ELR (cell line): ENCODE measurements around the gene SIGLEC10.
"Not testable (repeated sequence)": the region's sequence is repeated elsewhere in the genome, so short reads cannot be mapped to it uniquely, and the experiment has no call there.

Experiments
- DNase-seq: peaks from one replicate; pipeline ENCODE4 v3.0.0-alpha.2; 2015; ENCODE audit warnings: low read depth

SIGLEC10 gene

DNA sequence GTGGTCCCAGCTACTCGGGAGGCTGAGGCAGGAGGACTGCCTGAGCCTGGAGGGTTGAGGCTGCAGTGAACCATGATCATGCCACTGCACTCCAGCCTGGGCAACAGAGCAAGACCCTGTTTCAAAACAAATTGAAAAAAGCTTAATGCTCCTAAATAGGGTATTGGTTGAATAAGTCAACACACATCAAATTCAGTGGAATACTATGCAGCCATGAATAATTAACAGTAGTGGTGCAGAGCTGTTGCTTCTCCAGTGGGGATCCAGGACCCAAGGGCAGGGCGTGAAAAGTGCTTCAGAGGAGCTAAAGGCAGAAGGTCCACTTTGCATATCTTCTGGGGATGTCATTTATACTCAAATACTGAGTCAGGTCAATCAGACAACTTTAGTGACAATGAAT, 22.6 kb upstream of the SIGLEC10 start:
- DNase-seq, result no peak

- peak; percentile 31 for DNase-seq
These were observed 21.6 kb upstream of the SIGLEC10 start for GRCh38 chr19:51439021-51439465.

GRCh38 chr19:51434456-51434855, 17.0 kb upstream of the SIGLEC10 start:
- DNase-seq, result no peak

- no peak for DNase-seq
These were observed 15.6 kb upstream of the SIGLEC10 start for GRCh38 chr19:51433043-51433442.

DNA sequence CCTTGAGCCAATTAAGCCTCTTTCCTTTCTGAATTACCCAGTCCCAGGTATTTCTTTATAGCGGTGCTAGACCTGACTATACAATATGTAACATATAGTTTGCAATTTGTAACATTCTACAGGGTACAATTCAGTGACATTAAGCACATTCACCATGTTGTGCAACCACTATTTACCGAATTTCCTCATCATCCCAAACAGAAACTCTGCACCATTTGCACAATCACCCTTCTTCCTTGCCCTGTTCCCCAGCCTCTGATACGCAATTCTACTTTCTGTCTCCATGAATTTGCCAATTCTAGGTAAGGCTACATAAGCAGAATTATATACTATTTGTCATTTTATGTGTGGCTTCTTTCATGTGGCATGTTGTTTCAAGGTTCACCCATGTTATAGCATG, 13.7 kb upstream of the SIGLEC10 start:
- no peak for DNase-seq

DNA sequence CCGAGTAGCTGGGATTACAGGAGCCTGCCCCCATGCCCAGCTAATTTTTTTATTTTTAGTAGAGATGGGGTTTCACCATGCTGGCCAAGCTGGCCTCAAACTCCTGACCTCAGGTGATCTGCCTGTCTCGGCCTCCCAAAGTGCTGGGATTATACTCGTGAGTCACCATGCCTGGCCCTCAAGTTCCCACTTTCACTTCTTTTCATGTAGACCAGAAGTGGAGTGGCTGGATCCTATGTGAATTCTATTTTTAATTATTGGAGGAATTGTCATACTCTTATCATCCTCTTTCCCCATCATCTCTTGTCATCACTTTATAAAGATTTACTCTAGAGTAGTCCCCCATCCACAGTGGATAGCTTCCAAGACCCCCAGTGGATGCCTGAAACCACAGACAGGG, 12.8 kb upstream of the SIGLEC10 start:
- DNase-seq, result no peak

DNA sequence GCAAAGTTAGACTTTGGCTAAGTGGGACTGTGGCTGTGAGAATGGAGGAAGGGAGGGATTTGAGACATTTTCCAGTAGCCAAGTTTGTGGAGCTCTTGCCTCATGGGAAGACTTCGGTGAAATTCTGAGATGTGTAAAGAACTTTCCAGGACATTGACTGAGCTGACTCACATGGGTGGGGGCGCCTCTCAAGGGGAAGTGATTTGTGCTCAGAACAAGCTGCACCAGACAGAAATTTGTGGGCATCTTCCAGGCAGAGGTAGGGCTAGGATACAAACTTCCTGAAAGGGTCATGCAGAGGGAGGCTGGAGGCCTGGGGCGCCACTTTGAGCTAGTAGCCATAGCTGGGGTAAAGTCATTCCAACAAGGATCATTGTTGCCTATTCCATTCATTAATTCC, 9.8 kb upstream of the SIGLEC10 start:
- DNase-seq, result no peak

GRCh38 chr19:51422053-51422448, 4.6 kb upstream of the SIGLEC10 start:
- peak; percentile 83 for DNase-seq

- no peak for DNase-seq
These were observed 4.0 kb upstream of the SIGLEC10 start for GRCh38 chr19:51421229-51422052.

DNA sequence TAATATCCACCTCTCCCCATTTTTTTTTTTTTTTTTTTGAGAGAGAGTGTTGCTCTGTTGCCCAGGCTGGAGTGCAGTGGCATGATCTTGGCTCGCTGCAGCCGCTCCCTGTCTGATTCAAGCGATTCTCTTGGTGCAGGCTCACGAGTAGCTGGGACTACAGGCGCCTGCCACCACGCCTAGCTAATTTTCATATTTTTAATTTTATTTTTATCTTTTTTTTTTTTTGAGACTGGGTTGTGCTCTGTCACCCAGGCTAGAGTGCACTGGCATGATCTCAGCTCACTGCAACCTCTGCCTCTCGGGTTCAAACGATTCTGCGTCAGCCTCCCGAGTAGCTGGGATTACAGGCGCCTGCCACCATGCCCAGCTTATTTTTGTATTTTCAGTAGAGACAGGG, 3.1 kb upstream of the SIGLEC10 start:
- DNase-seq, result not testable (repeated sequence)

DNA sequence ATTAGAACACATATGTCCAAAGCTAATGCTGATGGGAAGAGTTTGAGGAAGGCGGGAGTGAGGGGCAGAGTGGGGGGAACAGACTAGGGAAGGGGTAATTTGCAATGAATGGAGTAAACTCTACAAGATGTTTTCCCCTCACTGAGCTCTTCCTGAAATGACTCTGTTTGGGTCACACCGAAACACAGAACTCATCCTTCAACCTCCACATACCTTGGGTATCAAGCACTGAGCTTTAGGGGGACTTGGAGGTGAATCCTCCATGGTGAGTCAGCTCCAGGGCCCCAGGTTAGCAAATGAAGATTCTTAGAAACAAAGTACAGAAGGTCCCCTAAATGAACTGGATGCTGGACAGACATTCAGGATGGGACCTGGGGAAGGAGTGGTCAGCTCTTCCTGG, 1.3 kb upstream of the SIGLEC10 start:
- DNase-seq, result no peak

DNA sequence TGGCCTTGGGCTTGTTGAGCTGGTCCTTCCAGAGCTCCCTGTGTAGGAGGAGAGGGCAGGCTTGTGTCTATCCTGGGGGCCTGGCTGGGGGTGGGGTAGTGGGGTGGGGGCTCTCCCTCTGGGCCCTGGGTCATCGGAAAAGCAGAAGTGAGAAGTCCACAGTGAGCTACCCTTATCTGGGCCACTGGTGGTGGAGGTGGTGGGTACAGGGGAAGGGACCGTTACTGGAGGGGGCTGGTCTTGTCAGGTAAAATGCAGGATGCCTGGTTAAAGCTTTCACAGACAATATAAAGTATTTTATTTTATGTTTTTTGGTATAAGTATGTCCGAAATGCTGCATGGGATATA, 342 bp upstream of the SIGLEC10 start:
- no peak for DNase-seq

DNA sequence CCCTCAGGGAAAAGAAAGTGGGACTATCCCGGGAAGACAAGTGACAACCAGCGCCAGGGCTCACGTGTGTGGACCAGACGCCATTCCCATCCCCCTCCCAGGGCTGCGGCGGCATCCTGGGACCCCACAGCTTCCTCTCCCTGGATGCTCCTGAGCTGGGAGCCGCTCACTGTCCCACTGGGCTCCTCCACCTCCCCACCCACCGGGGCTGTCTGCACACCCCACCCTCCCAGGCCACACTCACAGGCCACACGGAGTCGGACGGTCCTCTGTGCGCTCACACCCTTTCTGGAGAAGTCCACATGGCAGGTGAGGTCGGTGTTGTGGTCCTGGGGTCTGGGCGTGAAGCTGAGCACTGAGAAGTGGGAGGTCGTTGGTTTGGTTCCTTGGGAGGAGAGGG, 1.0 kb downstream of the SIGLEC10 start:
- DNase-seq, result not testable (repeated sequence)

GRCh38 chr19:51415187-51415586, 2.3 kb downstream of the SIGLEC10 start:
- no peak for DNase-seq

DNA sequence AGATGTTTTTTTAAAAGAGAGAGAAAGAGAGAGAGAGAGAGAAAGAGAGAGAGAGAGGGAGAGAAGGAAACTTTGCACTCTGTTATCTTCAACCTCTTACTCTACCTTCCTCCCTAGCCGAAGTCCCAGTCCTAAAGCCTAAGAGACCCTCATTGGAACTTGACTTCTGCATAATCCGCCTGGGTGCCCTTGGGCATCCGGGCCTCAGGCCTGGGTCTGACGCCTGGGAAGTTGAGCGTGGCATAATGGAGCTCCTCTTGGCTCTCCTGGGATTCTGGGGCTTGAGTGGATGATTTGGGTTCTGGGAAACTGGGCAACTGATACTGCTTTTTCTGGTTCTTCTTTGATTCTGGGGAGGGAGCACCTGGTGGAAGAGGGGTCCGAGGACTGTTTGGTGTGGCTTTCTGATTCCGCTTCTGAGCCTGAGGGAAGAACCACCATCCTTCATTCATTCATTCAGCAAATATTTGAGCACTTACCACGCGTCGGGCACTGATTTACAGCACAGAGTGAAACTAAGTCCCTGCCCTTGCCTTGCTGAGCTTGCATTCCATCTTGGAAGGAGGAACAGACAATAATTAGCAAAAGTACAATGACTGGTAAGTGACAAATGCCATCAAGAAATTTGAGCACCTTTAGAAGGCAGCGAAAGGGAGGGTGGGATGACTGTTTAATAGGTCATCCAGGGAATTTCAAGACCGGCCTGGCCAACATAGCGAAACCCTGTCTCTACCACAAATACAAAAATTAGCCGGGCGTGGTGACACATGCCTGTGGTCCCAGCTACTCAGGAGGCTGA, 6.3 kb downstream of the SIGLEC10 start:
- no peak for DNase-seq

DNA sequence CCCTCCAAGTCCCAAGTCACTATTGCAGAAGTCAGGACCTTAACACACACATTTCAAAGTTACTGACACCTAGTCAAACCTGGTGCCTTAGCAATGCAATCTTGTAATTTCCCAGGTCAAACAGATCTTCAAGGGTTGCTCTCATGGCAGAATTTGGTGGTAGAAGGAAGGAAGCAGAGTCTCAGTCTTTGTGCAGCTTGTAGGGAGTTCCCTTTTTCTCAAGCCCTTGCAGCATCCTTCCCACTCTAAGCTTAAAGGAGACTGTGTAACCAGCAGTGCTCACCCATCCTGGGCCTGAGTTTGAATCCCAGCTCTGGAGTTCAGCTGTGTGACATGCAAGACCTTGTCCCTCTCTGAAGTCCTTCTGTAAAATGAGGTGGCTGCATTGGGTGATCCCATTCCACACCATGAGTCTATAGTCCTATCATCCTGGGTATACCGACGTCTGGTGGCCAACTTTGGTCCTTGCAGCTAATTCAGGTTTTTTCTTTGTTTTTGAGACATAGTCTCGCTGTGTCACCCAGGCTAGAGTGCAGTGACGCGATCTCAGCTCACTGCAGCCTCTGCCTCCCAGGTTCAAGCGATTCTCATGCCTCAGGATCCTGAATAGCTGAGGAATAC, 9.8 kb downstream of the SIGLEC10 start:
- DNase-seq, result peak; percentile 65

DNA sequence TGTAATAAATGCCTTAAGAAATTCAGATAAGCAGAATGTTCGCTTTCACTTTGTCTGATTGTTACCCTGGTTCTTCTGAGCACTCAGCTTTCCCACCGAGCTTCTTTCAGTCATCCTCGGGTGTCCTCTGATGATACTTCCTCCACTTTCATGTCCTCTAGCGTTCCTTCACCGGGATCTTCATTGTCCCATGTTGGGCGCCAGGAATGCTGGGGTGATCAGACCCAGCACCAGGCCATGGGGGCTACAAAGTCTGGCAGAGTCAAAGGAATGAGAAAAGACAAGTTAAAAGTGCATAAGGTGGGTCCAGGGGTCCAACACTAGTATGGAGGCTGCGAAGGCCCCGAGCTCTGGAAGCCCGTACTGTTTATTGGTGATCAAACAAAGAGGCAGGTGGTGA, 15.3 kb downstream of the SIGLEC10 start:
- no peak for DNase-seq

- DNase-seq, result not testable (repeated sequence)
These were observed 17.5 kb downstream of the SIGLEC10 start for GRCh38 chr19:51399936-51400335.

GRCh38 chr19:51399231-51399630, 18.2 kb downstream of the SIGLEC10 start:
- no peak for DNase-seq

DNA sequence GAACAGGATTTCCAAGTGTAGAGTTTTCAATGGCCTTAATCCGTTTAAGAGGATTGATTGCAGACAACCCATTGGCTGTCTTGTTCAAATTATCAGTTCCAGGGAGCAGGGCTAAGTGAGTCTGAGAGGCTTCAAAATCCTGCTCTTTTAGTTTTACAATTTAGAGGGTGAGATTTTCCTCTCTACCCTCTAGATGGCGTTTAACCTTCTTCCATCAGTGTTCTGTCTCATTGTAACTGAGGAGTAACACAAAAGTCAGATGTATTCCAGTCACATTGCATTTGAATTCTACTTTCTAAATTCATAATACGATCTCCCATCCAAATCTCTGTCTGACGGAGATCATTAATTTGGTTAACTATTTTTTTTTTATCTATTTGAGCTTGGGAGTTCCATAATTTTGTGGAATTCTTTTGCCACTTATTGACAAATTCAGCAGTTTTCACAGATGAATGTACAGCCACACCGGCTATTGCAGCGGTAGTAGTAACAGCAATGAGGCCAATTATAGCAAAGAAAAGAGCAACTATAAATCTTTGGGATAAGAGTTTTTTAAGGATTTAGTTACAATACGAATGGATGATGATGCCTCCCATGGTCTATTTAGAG, 19.2 kb downstream of the SIGLEC10 start:
- peak; percentile 60 for DNase-seq

GRCh38 chr19:51397453-51397852, 20.0 kb downstream of the SIGLEC10 start:
- DNase-seq, result not testable (repeated sequence)

DNA sequence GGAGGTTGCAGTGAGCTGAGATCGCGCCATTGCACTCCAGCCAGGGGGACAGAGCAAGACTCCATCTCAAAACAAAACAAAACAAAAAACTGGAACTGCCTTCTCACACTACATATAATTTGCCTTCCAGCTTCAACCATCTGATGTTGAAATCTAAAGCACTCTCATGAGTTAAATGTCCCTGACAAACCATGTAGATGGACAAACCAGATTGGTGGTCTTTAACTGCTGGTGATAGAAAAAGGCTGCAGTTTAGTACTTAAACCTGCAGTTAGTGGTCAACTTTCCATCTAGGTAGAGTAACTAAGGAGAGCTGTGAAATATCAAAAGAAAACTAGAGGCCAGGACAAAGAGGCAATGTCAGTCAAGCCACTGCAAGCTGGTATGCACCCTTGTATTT, 21.3 kb downstream of the SIGLEC10 start:
- DNase-seq, result no peak
